HTERT RPE-1 (cell line): ENCODE data around the gene HMGXB3.

ENCODE experiments used
- in situ Hi-C: fragments of 300-500 bp; cut with MboI; formaldehyde crosslinking; loops from 4 replicates; pipeline ENCODE4 v1.14.3; 2020; ENCODE audit warnings: low sequenced_read_pairs

The HMGXB3 gene

GRCh38 chr5:149981206-149981605 lies 19.3 kb upstream of the HMGXB3 start:
- in situ Hi-C loops, result loop anchor here (25.0 kb wide), 1 partner anchor 344 kb away; no protein-coding TSS in a partner anchor

DNA sequence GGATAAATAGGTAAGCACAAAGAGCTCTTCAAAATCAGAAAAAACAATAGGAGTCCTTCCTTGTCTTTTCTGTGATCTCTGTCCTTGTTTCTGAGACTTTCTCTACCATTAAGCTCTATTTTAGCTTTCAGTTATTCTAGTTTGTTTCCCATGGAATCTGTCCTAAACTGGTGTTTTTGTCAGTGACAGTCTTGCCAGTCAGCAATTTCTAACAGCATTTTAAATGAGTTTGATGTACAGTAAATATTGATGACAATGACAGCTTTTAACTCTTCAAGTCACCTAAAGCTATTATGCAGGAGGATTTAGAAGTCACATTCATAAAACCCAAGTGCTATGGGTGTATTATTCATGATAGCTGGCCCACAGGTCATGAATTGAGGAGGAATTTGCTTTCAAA lies 18.0 kb upstream of the HMGXB3 start:
- in situ Hi-C loops, result loop anchor here (25.0 kb wide), 1 partner anchor 345 kb away; no protein-coding TSS in a partner anchor

DNA sequence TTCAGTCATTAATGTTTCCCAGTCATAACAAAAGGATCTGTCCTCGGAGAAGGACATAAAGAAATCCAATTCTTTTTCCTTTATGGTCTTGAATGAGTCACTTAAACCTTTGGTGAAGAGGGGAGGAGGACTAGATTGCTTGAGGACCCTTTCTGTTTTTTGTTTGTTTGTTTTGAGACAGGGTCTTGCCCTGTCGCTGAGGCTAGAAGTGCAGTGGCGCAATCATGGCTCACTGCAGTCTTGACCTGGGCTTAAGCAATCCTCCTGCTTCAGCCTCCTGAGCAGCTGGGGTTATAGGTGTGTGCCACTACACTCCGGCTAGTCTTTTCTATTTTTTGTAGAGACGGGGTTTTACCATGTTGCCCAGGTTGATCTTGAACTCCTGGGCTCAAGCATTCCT lies 12.4 kb upstream of the HMGXB3 start:
- in situ Hi-C loops, result loop anchor here (25.0 kb wide), 1 partner anchor 351 kb away; no protein-coding TSS in a partner anchor

DNA sequence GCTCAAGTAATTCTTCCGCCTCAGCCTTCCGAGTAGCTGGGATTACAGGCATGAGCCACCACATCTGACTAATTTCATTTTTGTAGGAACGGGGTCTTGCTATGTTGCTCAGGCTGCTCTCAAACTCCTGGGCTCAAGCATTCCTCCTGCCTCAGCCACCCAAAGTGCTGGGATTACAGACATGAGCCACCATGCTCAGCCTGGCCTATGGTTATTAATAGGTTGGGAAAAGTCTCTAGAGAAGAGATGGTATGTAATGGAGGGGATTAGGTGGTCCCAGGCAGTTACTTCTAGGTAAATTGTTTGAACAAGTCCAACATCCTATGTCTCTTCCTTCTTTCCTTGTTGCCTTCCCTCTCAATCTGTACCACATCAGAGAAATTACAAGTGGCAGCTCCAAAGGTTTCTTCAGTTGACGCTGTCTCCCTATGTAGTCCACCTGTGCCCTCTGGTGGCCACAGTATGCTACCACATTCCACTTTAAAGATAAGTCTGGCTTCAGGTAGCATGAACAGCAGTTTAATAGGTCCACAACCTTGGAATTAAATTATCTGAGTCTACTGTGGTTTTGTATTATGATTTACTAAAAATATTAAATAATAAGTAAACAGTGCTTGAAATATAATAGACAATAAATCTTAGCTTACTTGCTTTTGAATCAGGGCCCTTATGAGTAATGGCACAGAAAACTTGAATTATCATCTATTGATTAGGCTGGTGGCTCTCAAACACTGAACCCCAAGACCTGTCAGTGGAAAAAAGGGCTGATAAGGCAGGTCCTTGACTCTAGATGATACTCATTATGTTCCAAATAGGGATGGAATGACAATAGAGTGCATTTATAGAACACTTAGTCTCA lies 9.8 kb upstream of the HMGXB3 start:
- in situ Hi-C loops, result loop anchor here (25.0 kb wide), 1 partner anchor 353 kb away; no protein-coding TSS in a partner anchor

- in situ Hi-C loops, result loop anchor here (25.0 kb wide), 1 partner anchor 356 kb away; no protein-coding TSS in a partner anchor
Measured at GRCh38 chr5:149993471-149993870, 7.1 kb upstream of the HMGXB3 start.

GRCh38 chr5:149995385-149996204 lies 4.9 kb upstream of the HMGXB3 start:
- in situ Hi-C loops, result loop anchor here (25.0 kb wide), 1 partner anchor 358 kb away; no protein-coding TSS in a partner anchor

DNA sequence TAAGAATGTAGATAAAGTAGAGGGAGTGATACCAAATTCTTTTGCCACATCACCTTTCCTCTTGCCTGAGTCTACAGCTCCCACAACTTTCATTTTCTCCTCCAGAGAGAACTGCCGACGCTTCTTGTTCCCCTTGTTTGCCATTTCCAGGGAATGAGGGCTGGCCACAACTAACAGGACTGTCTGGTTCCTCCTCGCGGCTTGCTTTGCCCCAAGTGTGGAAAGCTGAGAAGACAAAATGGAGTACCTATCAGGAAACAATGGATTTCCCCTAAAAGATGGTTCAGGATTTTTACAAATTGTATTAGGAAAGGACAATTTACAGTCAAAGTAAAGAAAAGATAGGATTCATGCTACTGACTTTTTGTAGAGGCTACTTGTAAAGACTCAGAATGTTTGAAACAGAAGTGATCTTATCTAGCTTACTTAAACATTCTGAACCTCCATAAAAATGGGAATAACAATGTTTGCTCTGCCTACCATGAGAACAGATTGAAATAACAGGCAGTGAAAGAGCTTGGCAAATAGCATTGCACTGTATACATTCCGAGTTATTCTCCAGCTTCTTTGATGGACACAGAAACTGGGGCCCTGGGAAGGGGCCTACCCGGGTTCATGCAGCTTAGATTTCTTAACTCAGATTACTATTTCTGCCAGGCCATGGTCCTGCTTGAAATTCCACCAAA lies 4.2 kb upstream of the HMGXB3 start:
- in situ Hi-C loops, result loop anchor here (25.0 kb wide), 1 partner anchor 359 kb away; no protein-coding TSS in a partner anchor

- in situ Hi-C loops, result loop anchor here (25.0 kb wide), 1 partner anchor 361 kb away; no protein-coding TSS in a partner anchor
Measured at GRCh38 chr5:149998281-149998680, 2.3 kb upstream of the HMGXB3 start.

- in situ Hi-C loops, result loop anchor here (25.0 kb wide), 1 partner anchor 362 kb away; no protein-coding TSS in a partner anchor
Measured at GRCh38 chr5:149999359-149999758, 1.2 kb upstream of the HMGXB3 start.

DNA sequence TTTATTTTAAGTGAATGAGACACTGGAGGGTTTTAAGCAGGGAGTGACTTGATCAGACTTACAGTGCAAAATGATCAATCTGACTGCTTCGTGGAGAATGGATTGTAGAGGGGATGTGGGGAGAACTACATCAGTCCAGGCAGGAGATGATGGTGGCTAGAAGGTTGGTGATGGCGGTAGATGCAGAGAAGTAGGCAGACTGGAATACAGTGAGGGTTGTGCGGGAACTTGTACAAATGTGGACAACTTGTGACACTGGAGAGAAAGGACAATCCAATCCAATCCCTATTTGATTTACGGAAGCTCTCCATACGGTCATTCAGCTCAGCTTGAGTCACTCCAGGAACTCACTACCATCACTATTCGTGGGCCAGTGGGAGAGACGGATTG lies 678 bp upstream of the HMGXB3 start:
- in situ Hi-C loops, result loop anchor here (25.0 kb wide), 1 partner anchor 363 kb away; no protein-coding TSS in a partner anchor

DNA sequence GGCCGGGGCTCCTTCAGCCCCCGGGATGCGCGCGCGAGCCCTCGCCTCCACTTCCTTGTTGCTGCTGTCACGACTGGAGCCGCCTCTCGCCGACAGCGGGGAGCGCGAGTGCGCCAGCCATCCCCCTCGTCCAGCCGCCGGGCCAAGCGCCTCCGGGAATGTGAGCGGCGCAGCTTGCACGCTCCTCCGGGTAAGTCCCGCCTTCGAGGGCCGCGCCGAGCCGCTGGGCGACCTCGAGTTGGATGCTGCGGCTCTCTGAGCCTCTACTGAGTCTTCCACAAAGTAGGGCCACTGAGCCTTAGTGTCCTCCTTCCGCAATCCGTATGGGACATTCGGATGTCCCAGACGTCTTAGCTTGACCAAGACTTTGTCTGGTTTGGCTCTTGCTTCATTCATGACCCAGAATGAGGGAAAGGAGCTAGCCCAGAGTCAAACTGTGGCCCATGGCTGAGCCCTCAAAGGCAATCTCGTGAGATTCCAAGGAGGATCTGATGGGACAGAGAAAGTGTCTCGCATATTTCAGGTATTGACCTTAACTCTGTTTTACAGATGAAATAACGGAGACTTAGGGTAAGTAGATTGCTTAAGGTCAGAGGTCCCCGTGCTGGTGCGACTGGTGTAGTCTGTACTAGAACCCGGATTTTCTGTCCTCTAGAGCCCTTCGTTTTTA lies 586 bp downstream of the HMGXB3 start:
- in situ Hi-C loops, result no loop called here

DNA sequence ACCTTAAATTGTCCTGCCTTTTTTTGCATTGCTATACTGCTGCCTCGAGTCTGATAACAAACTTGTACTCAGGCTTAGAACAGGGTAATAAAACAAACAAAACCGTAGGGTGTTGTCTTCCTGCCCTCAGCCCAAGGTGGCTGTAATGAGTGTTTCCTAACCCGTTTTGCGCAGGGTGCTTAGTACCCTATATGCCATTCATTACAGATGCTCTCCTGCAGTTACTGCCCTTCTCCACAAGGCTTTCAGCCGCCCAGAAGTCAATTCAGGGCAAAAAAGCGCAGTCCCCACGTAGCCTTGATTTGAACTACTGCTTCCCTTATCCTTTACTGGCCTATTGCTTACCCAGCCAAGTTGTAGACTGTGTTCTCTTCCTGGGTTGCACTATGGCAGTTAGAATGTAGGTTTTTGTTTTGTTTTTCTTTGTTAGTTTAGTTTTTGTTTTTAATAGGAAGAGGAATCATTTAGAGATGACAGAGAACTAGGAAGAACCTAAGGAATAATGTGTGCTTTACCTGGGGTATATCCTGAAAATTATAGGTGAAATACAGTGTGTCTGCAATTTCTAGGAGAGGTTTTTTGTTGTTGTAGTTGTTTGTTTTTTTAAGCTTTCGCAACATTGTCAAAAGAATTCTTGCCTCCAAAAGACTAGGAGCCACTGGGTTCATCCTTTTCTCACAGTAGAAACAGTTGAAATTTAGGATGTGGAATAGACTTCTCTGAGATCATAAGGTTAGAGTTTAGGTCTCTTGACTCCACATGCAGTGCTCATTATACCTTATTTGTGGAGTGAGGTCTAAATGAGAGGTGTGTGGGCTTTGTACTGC lies 1.3 kb downstream of the HMGXB3 start:
- in situ Hi-C loops, result no loop called here

GRCh38 chr5:150006318-150006717 lies 5.8 kb downstream of the HMGXB3 start:
- in situ Hi-C loops, result no loop called here

DNA sequence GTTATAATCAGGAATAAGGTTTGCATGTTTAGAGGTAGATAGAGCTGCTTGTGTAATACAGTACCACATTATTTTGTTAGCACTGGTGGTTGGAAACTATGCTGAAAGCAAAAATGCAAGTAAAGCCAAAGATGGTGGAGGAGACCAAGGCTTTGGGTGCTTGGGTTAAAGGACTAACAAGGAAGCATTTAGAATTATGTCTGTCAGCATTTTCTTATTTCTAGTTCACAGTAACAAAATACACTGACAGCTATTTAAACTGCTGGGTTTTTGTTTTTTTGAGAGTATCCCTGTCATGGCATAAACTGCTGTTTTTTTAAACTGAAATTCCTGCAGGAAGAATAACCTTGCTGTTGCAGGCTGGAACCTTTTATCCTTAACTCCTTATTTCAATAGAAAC lies 6.5 kb downstream of the HMGXB3 start:
- in situ Hi-C loops, result no loop called here

- in situ Hi-C loops, result no loop called here
Measured at GRCh38 chr5:150009671-150010387, 9.3 kb downstream of the HMGXB3 start.

DNA sequence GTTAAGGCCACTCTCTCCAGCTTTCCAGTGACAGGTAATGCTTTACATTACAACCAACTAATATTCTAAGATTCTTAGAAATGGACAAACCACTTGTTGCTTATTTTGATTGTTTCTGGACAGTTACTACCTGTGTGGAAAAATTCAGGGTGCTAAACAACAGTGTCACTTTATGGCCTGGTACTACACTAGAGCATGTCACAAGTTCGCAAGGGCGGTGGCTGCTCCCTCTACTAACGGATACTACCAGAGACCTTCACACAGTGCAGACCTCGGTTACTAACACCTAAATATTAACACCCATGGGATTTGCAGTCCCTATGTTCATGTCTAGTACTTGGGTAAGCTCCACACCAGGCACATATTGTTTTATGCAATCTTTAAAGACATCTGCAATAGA lies 13.4 kb downstream of the HMGXB3 start:
- in situ Hi-C loops, result no loop called here

DNA sequence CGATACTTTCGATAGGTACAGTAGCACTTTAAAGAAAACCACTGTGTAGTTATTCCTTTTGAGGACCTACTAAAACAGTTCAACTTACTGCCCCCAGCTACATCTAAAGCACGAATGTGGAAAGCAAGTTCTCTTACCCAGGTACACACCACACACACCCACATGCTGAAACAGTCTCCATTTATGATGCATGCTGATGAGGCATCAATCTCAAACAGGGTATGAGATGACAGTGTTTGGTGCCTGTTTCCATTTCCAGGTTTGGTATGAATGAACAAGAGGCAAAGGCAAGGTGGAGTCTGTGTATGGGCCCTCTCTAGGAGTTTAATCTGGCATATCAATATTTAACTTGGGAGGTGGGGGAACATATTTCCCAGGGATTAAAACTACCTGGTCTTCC lies 13.9 kb downstream of the HMGXB3 start:
- in situ Hi-C loops, result no loop called here

DNA sequence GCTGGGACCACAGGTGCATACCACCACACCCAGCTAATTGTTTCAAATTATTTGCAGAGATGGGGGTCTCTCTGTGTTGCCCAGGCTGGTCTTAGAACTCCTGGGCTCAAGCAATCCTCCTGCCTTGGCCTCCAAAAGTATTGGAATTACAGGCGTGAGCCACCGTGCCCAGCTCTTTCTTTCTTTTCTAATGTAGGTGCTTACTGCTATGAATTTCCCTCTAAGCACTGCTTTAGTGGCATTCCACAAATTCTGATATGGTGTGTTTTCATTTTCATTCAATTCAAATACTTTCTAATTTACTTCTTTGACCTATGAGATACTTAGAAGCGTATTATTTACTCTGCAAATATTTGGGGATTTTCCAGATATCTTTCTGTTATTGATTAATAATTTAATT lies 14.9 kb downstream of the HMGXB3 start:
- in situ Hi-C loops, result no loop called here

DNA sequence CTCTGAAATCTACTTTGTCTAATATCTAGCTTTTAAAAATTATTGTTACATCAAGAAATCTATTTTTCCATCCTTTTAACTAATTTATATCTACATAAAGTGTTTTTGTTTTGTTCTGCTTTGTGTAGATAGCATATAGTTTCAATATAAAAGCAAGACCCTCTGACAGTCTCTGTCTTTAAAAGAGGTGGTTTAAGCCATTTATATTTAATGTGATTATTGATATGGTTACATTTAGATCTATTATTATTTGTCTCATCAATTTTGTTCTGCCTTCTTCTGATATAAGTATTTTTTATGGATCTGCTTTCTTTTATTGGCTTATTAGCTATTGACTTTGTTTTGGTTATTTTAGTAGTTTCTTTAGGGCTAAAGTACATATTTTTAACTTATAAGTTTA lies 16.0 kb downstream of the HMGXB3 start:
- in situ Hi-C loops, result no loop called here
